Ascending aorta (tissue), 2 donors: ENCODE results near the gene RAI14. TPM values are rescaled to one million over a fixed set of nuclear protein-coding genes. Genes with fewer than 3 reads are reported as not detected.

Source experiments
- DNase-seq, 2 donors: peaks; one replicate each; pipeline ENCODE4 v3.0.0-alpha.2; 2019; ENCODE audit warnings: low spot score in 2 of 2
- H3K27ac ChIP-seq, 2 donors: fragments of 200-600 bp; sonication (generic); one replicate each; pipeline ENCODE4 v1.5.1; 2016 to 2017; ENCODE audit warnings: mild to moderate bottlenecking in 1 of 2
- H3K27me3 ChIP-seq: fragments of 200-600 bp; sonication (generic); one replicate; pipeline ENCODE4 v1.5.1; 2017
- H3K36me3 ChIP-seq, 2 donors: fragments of 200-600 bp; sonication (generic); one replicate each; pipeline ENCODE4 v1.5.1; 2016
- H3K4me1 ChIP-seq, 2 donors: fragments of 200-600 bp; sonication (generic); one replicate each; pipeline ENCODE4 v1.5.1; 2016 to 2017; ENCODE audit warnings: mild to moderate bottlenecking in 1 of 2
- H3K4me3 ChIP-seq, 2 donors: fragments of 200-600 bp; sonication (generic); one replicate each; pipeline ENCODE4 v1.5.1; 2016 to 2017; ENCODE audit warnings: mild to moderate bottlenecking in 1 of 2
- H3K9me3 ChIP-seq, 2 donors: fragments of 200-600 bp; sonication (generic); one replicate each; pipeline ENCODE4 v1.5.1; 2016
- intact Hi-C: fragments of 100-400 bp; cut with DNase I; formaldehyde crosslinking; loops from one replicate; pipeline ENCODE4 v1.15.1; 2023
- total RNA-seq: library from RNA; depleted of rRNA; stranded (reverse); fragments of >200 nt; gene quantifications from one replicate; pipeline ENCODE4 v1.1.0, GENCODE V29; 2016
- TF ChIP-seq, protein P1 (sequence below), 3 experiments: fragments of 200-600 bp in 2 of 3; fragments of 450-650 bp in 1 of 3; sonication (generic) in 2 of 3; IDR thresholded peaks; one replicate each; pipeline ENCODE4 v1.5.1; 2016 to 2019; ENCODE audit warnings: antibody characterized with exemption in 3 of 3, mild to moderate bottlenecking in 1 of 3, moderate library complexity in 1 of 3

Gene RAI14
- total RNA-seq, 1 donor from 2014 or later: 134 TPM

DNA sequence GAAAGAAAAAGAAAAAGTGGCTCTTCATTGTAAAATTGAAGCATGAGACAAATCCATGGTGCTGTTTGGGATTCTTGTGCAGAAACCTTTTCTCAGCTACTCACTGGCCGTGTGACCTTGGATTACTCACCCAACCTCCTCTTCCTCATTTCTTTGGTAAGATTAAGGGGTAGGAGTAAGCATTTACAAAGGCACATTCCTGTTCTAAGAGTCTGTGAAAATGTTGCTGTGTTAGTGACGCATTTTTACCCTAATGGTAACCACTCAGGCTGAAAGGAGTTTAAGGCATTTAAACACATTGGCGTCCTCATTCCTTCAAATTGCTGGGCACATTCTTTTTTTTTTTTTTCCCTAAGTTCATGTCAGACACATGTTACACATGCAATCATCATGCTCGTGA lies 4.3 kb downstream of the RAI14 start:
- no peak overlapping the region for H3K27ac ChIP-seq
- TF ChIP-seq, protein P1, sequence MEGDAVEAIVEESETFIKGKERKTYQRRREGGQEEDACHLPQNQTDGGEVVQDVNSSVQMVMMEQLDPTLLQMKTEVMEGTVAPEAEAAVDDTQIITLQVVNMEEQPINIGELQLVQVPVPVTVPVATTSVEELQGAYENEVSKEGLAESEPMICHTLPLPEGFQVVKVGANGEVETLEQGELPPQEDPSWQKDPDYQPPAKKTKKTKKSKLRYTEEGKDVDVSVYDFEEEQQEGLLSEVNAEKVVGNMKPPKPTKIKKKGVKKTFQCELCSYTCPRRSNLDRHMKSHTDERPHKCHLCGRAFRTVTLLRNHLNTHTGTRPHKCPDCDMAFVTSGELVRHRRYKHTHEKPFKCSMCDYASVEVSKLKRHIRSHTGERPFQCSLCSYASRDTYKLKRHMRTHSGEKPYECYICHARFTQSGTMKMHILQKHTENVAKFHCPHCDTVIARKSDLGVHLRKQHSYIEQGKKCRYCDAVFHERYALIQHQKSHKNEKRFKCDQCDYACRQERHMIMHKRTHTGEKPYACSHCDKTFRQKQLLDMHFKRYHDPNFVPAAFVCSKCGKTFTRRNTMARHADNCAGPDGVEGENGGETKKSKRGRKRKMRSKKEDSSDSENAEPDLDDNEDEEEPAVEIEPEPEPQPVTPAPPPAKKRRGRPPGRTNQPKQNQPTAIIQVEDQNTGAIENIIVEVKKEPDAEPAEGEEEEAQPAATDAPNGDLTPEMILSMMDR (IDR thresholded peaks at IDR 0.05): no peak
- no peaks in the 10 kb centered on the region for H3K9me3 ChIP-seq
- intact Hi-C loops: no loop called here
- no peak overlapping the region for H3K4me3 ChIP-seq
- no peaks in the 10 kb centered on the region for H3K27me3 ChIP-seq
- no peak for DNase-seq
- H3K4me1 ChIP-seq: peaks cover 8 to 19% of the 10 kb centered on the region in 2 donors
- H3K36me3 ChIP-seq: no peaks in the 10 kb centered on the region

DNA sequence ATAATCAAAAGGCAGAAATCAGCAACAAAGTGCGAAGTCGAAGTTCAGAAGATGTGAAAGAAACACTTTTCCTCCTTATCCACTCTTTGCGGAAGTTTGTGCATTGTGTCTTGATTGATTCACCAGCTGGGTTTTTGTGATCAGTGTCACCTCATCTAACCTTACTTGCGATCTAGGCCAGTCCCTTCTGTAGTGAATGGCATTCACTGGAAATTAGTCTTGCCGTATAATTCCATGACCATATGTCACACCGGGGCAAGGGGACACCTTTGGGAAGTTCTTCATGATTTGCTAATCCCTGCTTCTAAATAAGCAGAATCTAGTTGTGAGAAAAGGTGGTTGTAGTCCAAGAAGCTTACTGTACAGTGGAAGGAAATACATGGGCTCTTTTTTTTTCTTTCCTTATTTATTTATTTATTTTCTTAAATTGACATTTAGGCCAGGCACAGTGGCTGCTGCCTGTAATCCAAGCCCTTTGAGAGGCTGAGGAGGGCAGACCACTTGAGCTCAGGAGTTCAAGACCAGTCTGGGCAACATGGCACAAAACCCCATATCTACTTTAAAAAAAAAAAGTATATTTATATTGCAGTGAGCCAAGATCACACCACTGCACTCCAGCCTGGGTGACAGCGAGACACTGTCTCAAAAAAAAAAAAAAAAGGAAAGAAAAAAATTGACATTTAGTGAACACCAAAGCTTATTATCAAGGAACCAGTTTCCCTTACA lies 7.8 kb downstream of the RAI14 start:
- peaks cover 3 to 6% of the 10 kb centered on the region in 2 donors for H3K36me3 ChIP-seq
- DNase-seq: no peak
- no peak overlapping the region for H3K27ac ChIP-seq
- TF ChIP-seq, protein P1 (IDR thresholded peaks at IDR 0.05): no peak
- no peak overlapping the region for H3K4me3 ChIP-seq
- H3K27me3 ChIP-seq: no peaks in the 10 kb centered on the region
- H3K9me3 ChIP-seq: no peaks in the 10 kb centered on the region
- intact Hi-C loops: no loop called here
- H3K4me1 ChIP-seq: peaks cover 0 to 16% of the 10 kb centered on the region in 2 donors

DNA sequence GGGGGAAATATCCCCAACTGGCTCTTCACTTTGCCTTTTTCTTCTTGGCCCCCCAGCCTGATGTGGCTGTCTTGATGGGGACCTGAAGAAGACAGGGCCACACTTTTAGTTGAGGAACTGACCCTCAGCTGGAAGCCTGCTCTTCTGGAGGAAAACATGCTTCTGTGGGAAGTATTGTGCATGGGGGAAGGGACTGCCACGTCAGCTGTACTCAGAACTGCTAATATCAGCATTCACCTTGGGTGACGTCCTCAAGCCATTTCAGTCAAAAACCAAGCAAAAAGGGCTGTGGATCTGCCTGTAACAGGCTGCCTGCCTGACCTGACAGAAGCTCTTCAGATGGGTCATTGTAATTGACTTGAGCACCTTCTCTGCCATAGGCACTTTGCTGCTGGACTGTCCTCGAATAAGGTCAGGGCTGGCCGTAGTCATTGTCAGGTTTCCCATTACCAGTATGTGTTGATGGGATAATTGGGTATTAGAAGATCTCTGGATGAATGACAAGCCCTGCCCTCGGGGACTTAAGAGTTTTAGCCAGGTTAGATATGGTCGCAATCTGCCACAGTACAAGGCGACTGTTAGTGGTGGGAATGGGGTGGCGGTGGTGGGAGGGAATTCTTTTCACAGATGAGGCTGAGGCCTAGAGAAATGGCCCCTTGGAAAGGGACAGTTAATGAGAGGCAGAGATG lies 10.4 kb downstream of the RAI14 start:
- Histone ChIP-seq H3K27me3 (no peaks in the 10 kb centered on the region), H3K36me3 (peaks cover 3 to 6% of the 10 kb centered on the region in 2 donors), H3K4me3 (no peak overlapping the region), H3K27ac (no peak overlapping the region), H3K4me1 (peaks cover 0 to 28% of the 10 kb centered on the region in 2 donors), H3K9me3 (no peaks in the 10 kb centered on the region)
- intact Hi-C loops: no loop called here
- DNase-seq: no peak
- TF ChIP-seq, protein P1 (IDR thresholded peaks at IDR 0.05): no peak

DNA sequence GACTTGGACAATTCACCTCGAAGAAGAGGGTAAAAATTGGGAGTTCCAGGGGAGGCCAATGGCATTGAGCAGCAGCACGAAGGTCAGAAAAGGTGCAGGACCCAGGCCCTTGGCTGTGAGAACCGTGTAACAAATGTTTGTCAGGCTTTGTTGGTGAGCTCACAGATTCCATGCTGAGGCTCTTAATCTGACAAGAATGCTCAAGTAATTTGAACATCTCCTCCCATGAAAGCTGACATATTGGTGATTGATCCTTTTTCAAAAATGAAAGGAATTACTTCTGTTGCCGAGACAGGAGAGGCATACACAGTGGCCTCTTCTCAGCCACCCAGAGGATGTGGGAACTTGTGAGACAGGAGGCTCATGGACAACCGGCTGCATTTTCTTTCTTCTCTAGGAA lies 11.6 kb downstream of the RAI14 start:
- TF ChIP-seq, protein P1 (IDR thresholded peaks at IDR 0.05): no peak
- Histone ChIP-seq H3K36me3 (peaks cover 3 to 6% of the 10 kb centered on the region in 2 donors), H3K4me3 (no peak overlapping the region), H3K27ac (no peak overlapping the region), H3K9me3 (no peaks in the 10 kb centered on the region), H3K27me3 (no peaks in the 10 kb centered on the region), H3K4me1 (peaks cover 0 to 31% of the 10 kb centered on the region in 2 donors)
- DNase-seq: no peak
- intact Hi-C loops: no loop called here

DNA sequence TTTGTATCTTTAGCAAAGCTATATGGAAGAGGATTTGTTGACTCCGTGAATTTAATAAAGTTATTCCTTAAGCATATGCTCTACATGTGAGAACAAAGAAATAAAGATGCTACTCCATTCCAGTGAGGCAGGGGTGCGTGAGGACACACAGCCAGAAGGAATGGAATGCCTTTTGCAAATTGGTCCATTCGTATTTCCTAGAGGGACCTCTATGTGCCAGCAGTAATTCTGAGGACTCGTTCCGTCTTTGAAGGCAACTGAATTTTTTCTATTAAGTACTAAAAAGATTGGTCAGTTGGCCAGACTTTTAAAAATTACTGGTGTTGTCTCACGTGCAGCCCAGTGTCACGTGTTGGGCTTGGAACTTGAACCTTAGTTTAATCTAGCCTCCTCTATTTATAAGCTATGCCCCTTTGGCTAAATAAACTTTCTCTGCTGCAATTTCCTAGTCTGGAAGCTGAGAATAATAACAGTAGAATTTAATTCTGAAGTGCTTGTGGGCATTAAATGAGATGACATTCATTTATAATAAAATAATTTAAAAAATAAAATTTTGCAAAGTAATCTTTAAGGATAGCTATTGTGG lies 13.9 kb downstream of the RAI14 start:
- Histone ChIP-seq H3K4me1 (peaks cover 5 to 47% of the 10 kb centered on the region in 2 donors), H3K9me3 (no peaks in the 10 kb centered on the region), H3K27me3 (no peaks in the 10 kb centered on the region), H3K36me3 (peaks cover 3 to 6% of the 10 kb centered on the region in 2 donors), H3K4me3 (peak overlapping the region in 1 of 2 donors; percentile 0), H3K27ac (peak overlapping the region in 1 of 2 donors; percentile 43)
- peak in 1 of 2 donors; percentile 77 for DNase-seq
- intact Hi-C loops: no loop called here
- TF ChIP-seq, protein P1 (IDR thresholded peaks at IDR 0.05): no peak
